HCT116 (cell line): ENCODE measurements around the gene KRT38. TPM values are rescaled to one million over a fixed set of nuclear protein-coding genes. Genes with fewer than 3 reads are reported as not detected.

ENCODE experiments used
- ATAC-seq: fragments of 200-7000 bp; cut with Tn5 transposase; 2 replicates; pipeline ENCODE4 v1.9.1; 2020; ENCODE audit warnings: mild to moderate bottlenecking, moderate library complexity
- BruUV-seq: library from RNA; stranded (reverse); fragments of 400-500 nt; replicated peaks from 2 replicates; lab custom pipeline; 2021; lab: Mats Ljungman, UMichigan
- CTCF ChIA-PET: fragments of 300-600 bp; sonication (Branson Sonifier 250); formaldehyde crosslinking; loops from one replicate; lab custom pipeline; 2021; ENCODE audit warnings: antibody characterized with exemption; lab: Charles Lee
- POLR2A ChIA-PET: fragments of 300-600, 350-600 bp; sonication (Branson Sonifier 250); formaldehyde crosslinking; loops from one replicate; lab custom pipeline; 2021; ENCODE audit warnings: antibody characterized with exemption; lab: Charles Lee
- RAD21 ChIA-PET, 2 experiments: fragments of 300-600 bp; sonication (Branson Sonifier 250); formaldehyde crosslinking; loops; one replicate each; lab custom pipeline; 2023; ENCODE audit warnings: low total read pairs in 2 of 2; ENCODE audit not compliant: uncharacterized antibody in 2 of 2, unreplicated experiment in 2 of 2, low non-redundant PET in 1 of 2; lab: Charles Lee
- DNase-seq: peaks from one replicate; pipeline ENCODE4 v3.0.0-alpha.2; 2010; ENCODE audit warnings: low read depth, low spot score
- H2AFZ ChIP-seq: fragments of 200-600 bp; shearing (Covaris generic), sonication (generic); 2 replicates; pipeline ENCODE4 v1.6.1; 2017; ENCODE audit warnings: low read depth, mixed run types, mixed read lengths, antibody characterized with exemption, low read length; ENCODE audit not compliant: poor library complexity, severe bottlenecking
- H3K27ac ChIP-seq: 2 replicates; pipeline ENCODE4 v1.5.1; 2012; ENCODE audit warnings: low read depth, low read length
- H3K27me3 ChIP-seq: fragments of 200-600 bp; sonication (generic); 2 replicates; pipeline ENCODE4 v1.6.1; 2016; ENCODE audit warnings: mixed run types, low read length, mixed read lengths; ENCODE audit not compliant: insufficient read depth
- H3K36me3 ChIP-seq, 2 experiments: fragments of 200-500 bp in 1 of 2; fragments of 200-600 bp in 1 of 2; sonication (Bioruptor generic) in 1 of 2; sonication (generic) in 1 of 2; 2 replicates each; pipeline versions ENCODE4 v1.5.1 to v1.6.1; 2014 to 2016; ENCODE audit warnings: low read length in 2 of 2, inconsistent platforms in 1 of 2, mixed read lengths in 1 of 2, mixed run types in 1 of 2; ENCODE audit not compliant: insufficient read depth in 2 of 2, control insufficient read depth in 1 of 2
- H3K4me1 ChIP-seq, 2 experiments: fragments of 200-600 bp in 1 of 2; sonication (generic) in 1 of 2; 2 replicates each; pipeline versions ENCODE4 v1.5.1 to v1.6.1; 2012 to 2017; ENCODE audit warnings: low read length in 2 of 2, inconsistent platforms in 1 of 2, mild to moderate bottlenecking in 1 of 2, mixed read lengths in 1 of 2, mixed run types in 1 of 2, moderate library complexity in 1 of 2; ENCODE audit not compliant: insufficient read depth in 2 of 2, control insufficient read depth in 1 of 2
- H3K4me2 ChIP-seq: fragments of 200-600 bp; sonication (generic); 2 replicates; pipeline ENCODE4 v1.6.1; 2017; ENCODE audit warnings: mixed run types, low read length, mixed read lengths
- H3K4me3 ChIP-seq, 2 experiments: fragments of 200-600 bp in 1 of 2; sonication (generic) in 1 of 2; replicated peaks in 1 of 2; 2 replicates each; pipeline ENCODE4 v1.5.1; 2011 to 2016; ENCODE audit warnings: low read length in 2 of 2, control low read depth in 1 of 2, low read depth in 1 of 2, mild to moderate bottlenecking in 1 of 2, mixed read lengths in 1 of 2, mixed run types in 1 of 2
- H3K79me2 ChIP-seq: fragments of 200-600 bp; sonication (generic); 2 replicates; pipeline ENCODE4 v1.6.1; 2017; ENCODE audit warnings: mild to moderate bottlenecking, mixed run types, low read length, moderate library complexity, mixed read lengths; ENCODE audit not compliant: insufficient read depth
- H3K9ac ChIP-seq: fragments of 200-600 bp; sonication (generic); 2 replicates; pipeline ENCODE4 v1.6.1; 2016; ENCODE audit warnings: low read length, mixed read lengths
- H3K9me2 ChIP-seq: fragments of 200-600 bp; sonication (generic), shearing (Covaris generic); 2 replicates; pipeline ENCODE4 v1.6.1; 2017; ENCODE audit warnings: mixed run types, mild to moderate bottlenecking, moderate library complexity; ENCODE audit not compliant: insufficient read depth
- H3K9me3 ChIP-seq, 2 experiments: fragments of 200-500 bp in 1 of 2; fragments of 200-600 bp in 1 of 2; sonication (Bioruptor generic) in 1 of 2; sonication (generic) in 1 of 2; 2 replicates each; pipeline ENCODE4 v1.6.1; 2014 to 2017; ENCODE audit warnings: low read length in 2 of 2, mixed read lengths in 2 of 2, inconsistent platforms in 1 of 2, low read depth in 1 of 2, mild to moderate bottlenecking in 1 of 2, mixed run types in 1 of 2, moderate library complexity in 1 of 2; ENCODE audit not compliant: control insufficient read depth in 1 of 2, insufficient read depth in 1 of 2
- H4K20me1 ChIP-seq: fragments of 200-600 bp; sonication (generic), shearing (Covaris generic); 2 replicates; pipeline ENCODE4 v1.6.1; 2017; ENCODE audit warnings: mixed run types, mild to moderate bottlenecking, moderate library complexity; ENCODE audit not compliant: insufficient read depth
- ATF3 ChIP-seq: IDR thresholded peaks from 2 replicates; pipeline ENCODE4 v1.6.1; 2012
- CBX3 ChIP-seq: IDR thresholded peaks from 2 replicates; pipeline ENCODE4 v1.6.1; 2012; ENCODE audit warnings: low read depth
- CTCF ChIP-seq, 3 experiments: fragments of 200-600 bp in 1 of 3; sonication (generic) in 1 of 3; IDR thresholded peaks in 2 of 3; conservative IDR thresholded peaks in 1 of 3; 2 replicates each; pipeline ENCODE4 v1.5.1; 2012 to 2017; ENCODE audit warnings: low read depth in 2 of 3, low read length in 2 of 3, antibody characterized with exemption in 1 of 3, borderline replicate concordance in 1 of 3, control low read depth in 1 of 3, mild to moderate bottlenecking in 1 of 3, mixed read lengths in 1 of 3, mixed run types in 1 of 3, moderate library complexity in 1 of 3; ENCODE audit not compliant: insufficient read depth in 1 of 3
- ELF1 ChIP-seq: IDR thresholded peaks from 2 replicates; pipeline ENCODE4 v1.6.1; 2012; ENCODE audit warnings: low read depth, borderline replicate concordance
- EZH2 ChIP-seq: fragments of 200-600 bp; sonication (generic); IDR thresholded peaks from 2 replicates; pipeline ENCODE4 v1.6.1; 2017; ENCODE audit warnings: antibody characterized with exemption, mixed run types
- JUND ChIP-seq: IDR thresholded peaks from 2 replicates; pipeline ENCODE4 v1.6.1; 2012
- MAX ChIP-seq: IDR thresholded peaks from 2 replicates; pipeline ENCODE4 v1.6.1; 2012
- POLR2A ChIP-seq: IDR thresholded peaks from 2 replicates; pipeline ENCODE4 v1.7.0; 2011; ENCODE audit warnings: borderline replicate concordance; ENCODE audit not compliant: insufficient read depth, insufficient read length; ENCODE audit errors: extremely low read depth
- RAD21 ChIP-seq: IDR thresholded peaks from 2 replicates; pipeline ENCODE4 v1.6.1; 2012; ENCODE audit warnings: low read depth, mild to moderate bottlenecking
- REST ChIP-seq: IDR thresholded peaks from 2 replicates; pipeline ENCODE4 v1.6.1; 2012; ENCODE audit warnings: low read depth
- SIN3A ChIP-seq: IDR thresholded peaks from 2 replicates; pipeline ENCODE4 v1.6.1; 2012; ENCODE audit warnings: low read depth
- SRF ChIP-seq: IDR thresholded peaks from 2 replicates; pipeline ENCODE4 v1.6.1; 2012; ENCODE audit warnings: low read depth
- YY1 ChIP-seq: IDR thresholded peaks from 2 replicates; pipeline ENCODE4 v1.6.1; 2011; ENCODE audit warnings: low read length, low read depth, moderate library complexity, mild to moderate bottlenecking; ENCODE audit not compliant: insufficient replicate concordance; ENCODE audit errors: extremely low read depth
- ZBTB33 ChIP-seq: IDR thresholded peaks from 2 replicates; pipeline ENCODE4 v1.6.1; 2011; ENCODE audit warnings: mild to moderate bottlenecking, low read length, moderate library complexity; ENCODE audit not compliant: insufficient replicate concordance; ENCODE audit errors: extremely low read depth
- ZNF274 ChIP-seq: fragments of 200-500 bp; sonication (Bioruptor generic); IDR thresholded peaks from 2 replicates; pipeline ENCODE4 v1.6.1; 2014; ENCODE audit warnings: mild to moderate bottlenecking, low read depth, low read length, inconsistent platforms
- intact Hi-C: fragments of 100-400 bp; cut with micrococcal nuclease; formaldehyde crosslinking; loops from 2 replicates; pipeline ENCODE4 v1.10.0; 2022
- total RNA-seq: library from RNA; stranded (reverse); gene quantifications from one replicate; pipeline ENCODE4 v1.2.1, GENCODE V29; 2021; ENCODE audit not compliant: unreplicated experiment

Gene KRT38
- total RNA-seq, 1 experiment from 2014 or later, result not detected

- Histone ChIP-seq H2AFZ (no peak overlapping the region), H4K20me1 (no peaks in the 10 kb centered on the region), H3K9me2 (no peaks in the 10 kb centered on the region), H3K27me3 (no peaks in the 10 kb centered on the region), H3K79me2 (no peaks in the 10 kb centered on the region), H3K9ac (no peak overlapping the region), H3K4me3 (no peak overlapping the region), H3K4me2 (no peak overlapping the region), H3K4me1 (peaks cover 0 to 13% of the 10 kb centered on the region in 2 experiments; a peak in 2 of 4 replicates), H3K36me3 (no peaks in the 10 kb centered on the region), H3K27ac (no peak overlapping the region), H3K9me3 (no peaks in the 10 kb centered on the region)
- POLR2A ChIA-PET, result no interaction called here
- CTCF ChIA-PET, result no interaction called here
- no TSS peak for BruUV-seq
- ATAC-seq (no peak), DNase-seq (no peak)
- intact Hi-C loops, result no loop called here
- TF ChIP-seq ZBTB33 (no peak), CTCF (IDR thresholded peaks at IDR 0.05 in 2 of 3, conservative IDR thresholded peaks at IDR 0.05 in 1 of 3; ENCODE audit: borderline replicate concordance in 1 of 3, insufficient read depth in 1 of 3, low read depth in 2 of 3, low read length in 2 of 3) (no peak), RAD21 (no peak), REST (no peak), ZNF274 (no peak), POLR2A (no peak), CBX3 (no peak), ATF3 (no peak), MAX (no peak), JUND (no peak), SIN3A (no peak), SRF (no peak), EZH2 (no peak), ELF1 (no peak), YY1 (no peak)
- RAD21 ChIA-PET, result no interaction called here
Measured at GRCh38 chr17:41448506-41448905, 7.7 kb upstream of the KRT38 start.
